WTC11 (cell line): ENCODE data around the gene APBB3. TPM values are rescaled to one million over a fixed set of nuclear protein-coding genes. Genes with fewer than 3 reads are reported as not detected.

ENCODE experiments used
- ATAC-seq: fragments of 200-7000 bp; cut with Tn5 transposase; 2 replicates; pipeline ENCODE4 v1.10.0; 2021; ENCODE audit warnings: mild to moderate bottlenecking, moderate library complexity
- CTCF ChIA-PET: fragments of 300-600 bp; sonication (Branson Sonifier 250); formaldehyde crosslinking; loops from one replicate; lab custom pipeline; 2021; ENCODE audit warnings: antibody characterized with exemption; lab: Charles Lee
- POLR2A ChIA-PET: fragments of 350-600 bp; sonication (Branson Sonifier 250); formaldehyde crosslinking; loops from one replicate; lab custom pipeline; 2021; ENCODE audit warnings: antibody characterized with exemption; lab: Charles Lee
- DNase-seq: peaks from one replicate; pipeline ENCODE4 v3.0.0; 2021; ENCODE audit warnings: low spot score
- H3K27ac Mint-ChIP-seq: 2 replicates; pipeline ENCODE4 v1.8.0; 2021; ENCODE audit warnings: mixed read lengths
- H3K27me3 Mint-ChIP-seq: 2 replicates; pipeline ENCODE4 v1.8.0; 2021; ENCODE audit warnings: low read depth, mild to moderate bottlenecking, moderate library complexity, mixed read lengths
- H3K36me3 Mint-ChIP-seq: 2 replicates; pipeline ENCODE4 v1.8.0; 2021; ENCODE audit warnings: mixed read lengths
- H3K4me1 Mint-ChIP-seq: 2 replicates; pipeline ENCODE4 v1.8.0; 2022; ENCODE audit warnings: mixed read lengths
- H3K4me3 Mint-ChIP-seq: 2 replicates; pipeline ENCODE4 v1.8.0; 2021; ENCODE audit warnings: mild to moderate bottlenecking, moderate library complexity, mixed read lengths
- H3K9me3 Mint-ChIP-seq: 2 replicates; pipeline ENCODE4 v1.8.0; 2021; ENCODE audit warnings: mixed read lengths
- ATF1 ChIP-seq: sonication (generic); formaldehyde crosslinking; IDR thresholded peaks from 2 replicates; pipeline ENCODE4 v1.8.1; 2023; ENCODE audit warnings: mild to moderate bottlenecking, moderate library complexity, missing genetic modification reagents
- FOXK1 ChIP-seq: sonication (generic); formaldehyde crosslinking; IDR thresholded peaks from 2 replicates; pipeline ENCODE4 v1.8.0; 2022; ENCODE audit warnings: mild to moderate bottlenecking, moderate library complexity, missing genetic modification reagents
- FOXP1 ChIP-seq: sonication (generic); formaldehyde crosslinking; IDR thresholded peaks from 2 replicates; pipeline ENCODE4 v1.8.0; 2022; ENCODE audit warnings: missing genetic modification reagents, mild to moderate bottlenecking, moderate library complexity, borderline replicate concordance
- IRF2 ChIP-seq: sonication (generic); formaldehyde crosslinking; IDR thresholded peaks from 2 replicates; pipeline ENCODE4 v1.8.0; 2022; ENCODE audit warnings: low read depth, missing genetic modification reagents, borderline replicate concordance
- MYBL2 ChIP-seq: sonication (generic); formaldehyde crosslinking; IDR thresholded peaks from 2 replicates; pipeline ENCODE4 v1.8.1; 2023; ENCODE audit warnings: mild to moderate bottlenecking, moderate library complexity, missing genetic modification reagents
- NR3C1 ChIP-seq: sonication (generic); formaldehyde crosslinking; conservative IDR thresholded peaks from 2 replicates; pipeline ENCODE4 v1.8.1; 2023; ENCODE audit warnings: low read depth, mild to moderate bottlenecking, missing genetic modification reagents
- RELA ChIP-seq: sonication (generic); formaldehyde crosslinking; IDR thresholded peaks from 2 replicates; pipeline ENCODE4 v1.8.1; 2022; ENCODE audit warnings: missing genetic modification reagents, mild to moderate bottlenecking, borderline replicate concordance
- SOX15 ChIP-seq: fragments of 250-450 bp; sonication (Bioruptor Pico); IDR thresholded peaks from 2 replicates; pipeline ENCODE4 v1.9.0; 2021; ENCODE audit warnings: mild to moderate bottlenecking
- total RNA-seq: library from RNA; stranded (reverse); gene quantifications from 3 replicates; pipeline ENCODE4 v1.2.3, GENCODE V29; 2021
- TF ChIP-seq, protein P1 (sequence below): sonication (generic); formaldehyde crosslinking; IDR thresholded peaks from 2 replicates; pipeline ENCODE4 v1.8.1; 2022; ENCODE audit warnings: missing genetic modification reagents, borderline replicate concordance
- TF ChIP-seq, protein P2 (sequence below): sonication (generic); formaldehyde crosslinking; IDR thresholded peaks from 2 replicates; pipeline ENCODE4 v1.8.1; 2022; ENCODE audit warnings: low read depth, mild to moderate bottlenecking, moderate library complexity, missing genetic modification reagents, borderline replicate concordance
- TF ChIP-seq, protein P3 (sequence below): sonication (generic); formaldehyde crosslinking; IDR thresholded peaks from 2 replicates; pipeline ENCODE4 v1.8.0; 2022; ENCODE audit warnings: mild to moderate bottlenecking, missing genetic modification reagents
- TF ChIP-seq, protein P4 (sequence below): sonication (generic); formaldehyde crosslinking; IDR thresholded peaks from 2 replicates; pipeline ENCODE4 v1.8.1; 2022; ENCODE audit warnings: mild to moderate bottlenecking, moderate library complexity, missing genetic modification reagents
- TF ChIP-seq, protein P5 (sequence below): sonication (generic); formaldehyde crosslinking; IDR thresholded peaks from 2 replicates; pipeline ENCODE4 v1.8.1; 2023; ENCODE audit warnings: mild to moderate bottlenecking, missing genetic modification reagents, borderline replicate concordance
- TF ChIP-seq, protein P6 (sequence below): fragments of 250-450 bp; sonication (Bioruptor Pico); IDR thresholded peaks from 2 replicates; pipeline ENCODE4 v1.9.0; 2021; ENCODE audit warnings: mild to moderate bottlenecking, borderline replicate concordance

Gene APBB3
- total RNA-seq, 1 experiment from 2014 or later, result 25.9 TPM

DNA sequence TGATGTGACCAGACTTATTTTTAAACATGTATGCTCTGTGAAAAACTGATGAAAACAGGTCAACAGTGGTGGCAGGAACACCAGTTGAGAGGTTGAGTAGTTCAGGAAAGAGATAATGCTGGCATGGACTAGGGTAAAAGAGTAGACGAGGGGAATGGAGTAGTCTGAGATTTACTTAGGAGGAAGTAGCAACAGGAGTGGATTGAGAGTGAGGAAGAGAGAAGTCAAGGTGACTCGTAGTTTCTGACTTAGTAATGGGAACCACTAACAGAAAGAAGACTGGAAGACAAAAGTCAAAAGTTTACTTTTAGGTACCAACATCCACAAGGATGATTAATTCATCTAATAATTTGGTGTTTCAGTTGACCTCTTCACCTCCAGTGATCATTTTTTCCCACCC is 10.7 kb downstream of the APBB3 start (continued):
- TF ChIP-seq, protein P1, sequence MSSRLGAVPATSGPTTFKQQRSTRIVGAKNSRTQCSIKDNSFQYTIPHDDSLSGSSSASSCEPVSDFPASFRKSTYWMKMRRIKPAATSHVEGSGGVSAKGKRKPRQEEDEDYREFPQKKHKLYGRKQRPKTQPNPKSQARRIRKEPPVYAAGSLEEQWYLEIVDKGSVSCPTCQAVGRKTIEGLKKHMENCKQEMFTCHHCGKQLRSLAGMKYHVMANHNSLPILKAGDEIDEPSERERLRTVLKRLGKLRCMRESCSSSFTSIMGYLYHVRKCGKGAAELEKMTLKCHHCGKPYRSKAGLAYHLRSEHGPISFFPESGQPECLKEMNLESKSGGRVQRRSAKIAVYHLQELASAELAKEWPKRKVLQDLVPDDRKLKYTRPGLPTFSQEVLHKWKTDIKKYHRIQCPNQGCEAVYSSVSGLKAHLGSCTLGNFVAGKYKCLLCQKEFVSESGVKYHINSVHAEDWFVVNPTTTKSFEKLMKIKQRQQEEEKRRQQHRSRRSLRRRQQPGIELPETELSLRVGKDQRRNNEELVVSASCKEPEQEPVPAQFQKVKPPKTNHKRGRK (CRISPR knock-in tag), result no peak
- TF ChIP-seq, protein P2, sequence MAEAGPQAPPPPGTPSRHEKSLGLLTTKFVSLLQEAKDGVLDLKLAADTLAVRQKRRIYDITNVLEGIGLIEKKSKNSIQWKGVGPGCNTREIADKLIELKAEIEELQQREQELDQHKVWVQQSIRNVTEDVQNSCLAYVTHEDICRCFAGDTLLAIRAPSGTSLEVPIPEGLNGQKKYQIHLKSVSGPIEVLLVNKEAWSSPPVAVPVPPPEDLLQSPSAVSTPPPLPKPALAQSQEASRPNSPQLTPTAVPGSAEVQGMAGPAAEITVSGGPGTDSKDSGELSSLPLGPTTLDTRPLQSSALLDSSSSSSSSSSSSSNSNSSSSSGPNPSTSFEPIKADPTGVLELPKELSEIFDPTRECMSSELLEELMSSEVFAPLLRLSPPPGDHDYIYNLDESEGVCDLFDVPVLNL (CRISPR knock-in tag), result no peak
- TF ChIP-seq, protein P3, sequence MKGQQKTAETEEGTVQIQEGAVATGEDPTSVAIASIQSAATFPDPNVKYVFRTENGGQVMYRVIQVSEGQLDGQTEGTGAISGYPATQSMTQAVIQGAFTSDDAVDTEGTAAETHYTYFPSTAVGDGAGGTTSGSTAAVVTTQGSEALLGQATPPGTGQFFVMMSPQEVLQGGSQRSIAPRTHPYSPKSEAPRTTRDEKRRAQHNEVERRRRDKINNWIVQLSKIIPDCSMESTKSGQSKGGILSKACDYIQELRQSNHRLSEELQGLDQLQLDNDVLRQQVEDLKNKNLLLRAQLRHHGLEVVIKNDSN (CRISPR knock-in tag), result no peak
- TF ChIP-seq ATF1 (CRISPR knock-in tag), result no peak
- no peak for TF ChIP-seq SOX15 (CRISPR knock-in tag)
- TF ChIP-seq, all 79 proteins: peak for 0

DNA sequence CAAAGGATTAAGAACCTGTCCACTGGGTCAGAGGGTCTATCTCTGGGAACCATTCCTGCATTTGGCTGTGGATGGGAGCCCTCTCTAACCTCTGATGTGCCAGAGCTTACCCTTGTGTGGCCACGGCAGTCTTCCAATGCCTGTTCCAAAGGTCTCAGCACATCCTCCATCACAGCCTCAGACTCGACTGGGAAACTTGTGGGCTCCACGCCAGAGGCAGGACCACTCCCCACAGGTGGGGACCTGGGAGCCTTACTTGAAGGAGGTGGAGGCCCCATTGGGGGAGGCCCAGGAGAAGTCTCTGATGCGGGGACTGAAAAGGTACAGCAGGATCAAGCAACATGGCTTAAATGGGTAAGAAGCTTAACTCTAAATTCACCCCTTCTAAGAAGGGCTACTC is 12.5 kb downstream of the APBB3 start:
- H3K27me3 Mint-ChIP-seq, result no peaks in the 10 kb centered on the region
- H3K36me3 Mint-ChIP-seq, result peaks cover 38% of the 10 kb centered on the region
- H3K9me3 Mint-ChIP-seq, result no peaks in the 10 kb centered on the region
- no peak overlapping the region for H3K27ac Mint-ChIP-seq
- ChIA-PET POLR2A (no interaction called here), CTCF (no interaction called here)
- H3K4me3 Mint-ChIP-seq, result no peak overlapping the region
- no peak for ATAC-seq
- TF ChIP-seq IRF2 (CRISPR knock-in tag) (no peak), NR3C1 (no peak)
- H3K4me1 Mint-ChIP-seq, result peaks cover 32% of the 10 kb centered on the region
- no peak for DNase-seq

DNA sequence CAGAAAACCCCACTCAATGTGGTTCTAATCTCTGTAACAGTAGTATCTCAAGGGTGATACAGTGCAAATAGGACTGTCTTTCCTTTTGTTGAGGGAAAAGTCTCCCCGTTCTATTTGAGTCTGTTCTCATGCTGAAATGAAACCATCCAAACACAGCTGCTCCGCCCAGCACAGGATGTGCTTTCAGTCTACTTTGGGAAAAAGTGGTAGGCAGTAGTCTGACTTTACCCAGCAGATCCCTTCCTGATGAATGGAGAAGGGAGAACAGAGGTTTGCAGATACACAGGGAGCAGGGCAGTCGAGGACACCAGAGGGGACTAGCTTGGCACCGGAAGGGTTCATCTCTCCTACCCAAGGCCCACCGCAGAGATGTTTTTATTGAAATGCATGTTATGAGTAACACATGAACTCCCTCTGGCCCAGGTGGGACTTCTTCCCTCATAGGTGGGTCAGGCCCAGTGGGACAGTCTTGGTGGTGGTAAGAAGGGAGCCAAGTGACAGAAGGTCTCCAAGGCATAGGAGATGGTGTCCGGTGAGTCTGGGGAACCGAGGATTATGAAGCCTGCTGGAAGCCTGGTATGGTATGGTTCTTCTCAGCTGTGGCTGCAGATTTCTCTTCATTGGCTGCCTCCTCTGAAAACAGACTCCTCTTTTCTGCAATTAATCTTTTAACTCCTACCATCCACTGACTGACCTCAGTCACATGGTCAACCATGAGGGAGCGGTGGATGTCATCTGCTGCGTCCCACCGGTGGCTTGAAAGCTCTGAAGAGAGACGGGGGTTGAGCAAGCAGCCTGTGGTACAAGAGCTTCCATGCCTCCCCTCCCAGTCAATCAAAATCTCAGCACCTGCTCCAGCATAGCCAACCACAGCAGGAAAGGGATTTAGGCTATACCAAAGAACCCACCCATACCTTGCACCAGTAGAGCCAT is 14.0 kb downstream of the APBB3 start:
- Mint-ChIP-seq H3K27ac (no peak overlapping the region), H3K4me1 (peaks cover 29% of the 10 kb centered on the region), H3K9me3 (no peaks in the 10 kb centered on the region), H3K4me3 (no peak overlapping the region), H3K27me3 (no peaks in the 10 kb centered on the region), H3K36me3 (peaks cover 38% of the 10 kb centered on the region)
- ChIA-PET CTCF (no interaction called here), POLR2A (no interaction called here)
- ATAC-seq (no peak), DNase-seq (no peak)
- TF ChIP-seq, protein P4, sequence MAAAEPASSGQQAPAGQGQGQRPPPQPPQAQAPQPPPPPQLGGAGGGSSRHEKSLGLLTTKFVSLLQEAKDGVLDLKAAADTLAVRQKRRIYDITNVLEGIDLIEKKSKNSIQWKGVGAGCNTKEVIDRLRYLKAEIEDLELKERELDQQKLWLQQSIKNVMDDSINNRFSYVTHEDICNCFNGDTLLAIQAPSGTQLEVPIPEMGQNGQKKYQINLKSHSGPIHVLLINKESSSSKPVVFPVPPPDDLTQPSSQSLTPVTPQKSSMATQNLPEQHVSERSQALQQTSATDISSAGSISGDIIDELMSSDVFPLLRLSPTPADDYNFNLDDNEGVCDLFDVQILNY (CRISPR knock-in tag), result no peak
- TF ChIP-seq, protein P1 (CRISPR knock-in tag), result no peak
- TF ChIP-seq, protein P2 (CRISPR knock-in tag), result no peak
- TF ChIP-seq FOXP1 (no peak), FOXK1 (CRISPR knock-in tag) (no peak), MYBL2 (no peak), ATF1 (CRISPR knock-in tag) (no peak), RELA (CRISPR knock-in tag) (no peak)
- TF ChIP-seq, protein P5, sequence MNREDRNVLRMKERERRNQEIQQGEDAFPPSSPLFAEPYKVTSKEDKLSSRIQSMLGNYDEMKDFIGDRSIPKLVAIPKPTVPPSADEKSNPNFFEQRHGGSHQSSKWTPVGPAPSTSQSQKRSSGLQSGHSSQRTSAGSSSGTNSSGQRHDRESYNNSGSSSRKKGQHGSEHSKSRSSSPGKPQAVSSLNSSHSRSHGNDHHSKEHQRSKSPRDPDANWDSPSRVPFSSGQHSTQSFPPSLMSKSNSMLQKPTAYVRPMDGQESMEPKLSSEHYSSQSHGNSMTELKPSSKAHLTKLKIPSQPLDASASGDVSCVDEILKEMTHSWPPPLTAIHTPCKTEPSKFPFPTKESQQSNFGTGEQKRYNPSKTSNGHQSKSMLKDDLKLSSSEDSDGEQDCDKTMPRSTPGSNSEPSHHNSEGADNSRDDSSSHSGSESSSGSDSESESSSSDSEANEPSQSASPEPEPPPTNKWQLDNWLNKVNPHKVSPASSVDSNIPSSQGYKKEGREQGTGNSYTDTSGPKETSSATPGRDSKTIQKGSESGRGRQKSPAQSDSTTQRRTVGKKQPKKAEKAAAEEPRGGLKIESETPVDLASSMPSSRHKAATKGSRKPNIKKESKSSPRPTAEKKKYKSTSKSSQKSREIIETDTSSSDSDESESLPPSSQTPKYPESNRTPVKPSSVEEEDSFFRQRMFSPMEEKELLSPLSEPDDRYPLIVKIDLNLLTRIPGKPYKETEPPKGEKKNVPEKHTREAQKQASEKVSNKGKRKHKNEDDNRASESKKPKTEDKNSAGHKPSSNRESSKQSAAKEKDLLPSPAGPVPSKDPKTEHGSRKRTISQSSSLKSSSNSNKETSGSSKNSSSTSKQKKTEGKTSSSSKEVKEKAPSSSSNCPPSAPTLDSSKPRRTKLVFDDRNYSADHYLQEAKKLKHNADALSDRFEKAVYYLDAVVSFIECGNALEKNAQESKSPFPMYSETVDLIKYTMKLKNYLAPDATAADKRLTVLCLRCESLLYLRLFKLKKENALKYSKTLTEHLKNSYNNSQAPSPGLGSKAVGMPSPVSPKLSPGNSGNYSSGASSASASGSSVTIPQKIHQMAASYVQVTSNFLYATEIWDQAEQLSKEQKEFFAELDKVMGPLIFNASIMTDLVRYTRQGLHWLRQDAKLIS (CRISPR knock-in tag), result no peak
- TF ChIP-seq, protein P6, sequence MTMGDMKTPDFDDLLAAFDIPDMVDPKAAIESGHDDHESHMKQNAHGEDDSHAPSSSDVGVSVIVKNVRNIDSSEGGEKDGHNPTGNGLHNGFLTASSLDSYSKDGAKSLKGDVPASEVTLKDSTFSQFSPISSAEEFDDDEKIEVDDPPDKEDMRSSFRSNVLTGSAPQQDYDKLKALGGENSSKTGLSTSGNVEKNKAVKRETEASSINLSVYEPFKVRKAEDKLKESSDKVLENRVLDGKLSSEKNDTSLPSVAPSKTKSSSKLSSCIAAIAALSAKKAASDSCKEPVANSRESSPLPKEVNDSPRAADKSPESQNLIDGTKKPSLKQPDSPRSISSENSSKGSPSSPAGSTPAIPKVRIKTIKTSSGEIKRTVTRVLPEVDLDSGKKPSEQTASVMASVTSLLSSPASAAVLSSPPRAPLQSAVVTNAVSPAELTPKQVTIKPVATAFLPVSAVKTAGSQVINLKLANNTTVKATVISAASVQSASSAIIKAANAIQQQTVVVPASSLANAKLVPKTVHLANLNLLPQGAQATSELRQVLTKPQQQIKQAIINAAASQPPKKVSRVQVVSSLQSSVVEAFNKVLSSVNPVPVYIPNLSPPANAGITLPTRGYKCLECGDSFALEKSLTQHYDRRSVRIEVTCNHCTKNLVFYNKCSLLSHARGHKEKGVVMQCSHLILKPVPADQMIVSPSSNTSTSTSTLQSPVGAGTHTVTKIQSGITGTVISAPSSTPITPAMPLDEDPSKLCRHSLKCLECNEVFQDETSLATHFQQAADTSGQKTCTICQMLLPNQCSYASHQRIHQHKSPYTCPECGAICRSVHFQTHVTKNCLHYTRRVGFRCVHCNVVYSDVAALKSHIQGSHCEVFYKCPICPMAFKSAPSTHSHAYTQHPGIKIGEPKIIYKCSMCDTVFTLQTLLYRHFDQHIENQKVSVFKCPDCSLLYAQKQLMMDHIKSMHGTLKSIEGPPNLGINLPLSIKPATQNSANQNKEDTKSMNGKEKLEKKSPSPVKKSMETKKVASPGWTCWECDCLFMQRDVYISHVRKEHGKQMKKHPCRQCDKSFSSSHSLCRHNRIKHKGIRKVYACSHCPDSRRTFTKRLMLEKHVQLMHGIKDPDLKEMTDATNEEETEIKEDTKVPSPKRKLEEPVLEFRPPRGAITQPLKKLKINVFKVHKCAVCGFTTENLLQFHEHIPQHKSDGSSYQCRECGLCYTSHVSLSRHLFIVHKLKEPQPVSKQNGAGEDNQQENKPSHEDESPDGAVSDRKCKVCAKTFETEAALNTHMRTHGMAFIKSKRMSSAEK, result no peak
